Measurements from ENCODE around the gene ACOX3.

Gene ACOX3

DNA sequence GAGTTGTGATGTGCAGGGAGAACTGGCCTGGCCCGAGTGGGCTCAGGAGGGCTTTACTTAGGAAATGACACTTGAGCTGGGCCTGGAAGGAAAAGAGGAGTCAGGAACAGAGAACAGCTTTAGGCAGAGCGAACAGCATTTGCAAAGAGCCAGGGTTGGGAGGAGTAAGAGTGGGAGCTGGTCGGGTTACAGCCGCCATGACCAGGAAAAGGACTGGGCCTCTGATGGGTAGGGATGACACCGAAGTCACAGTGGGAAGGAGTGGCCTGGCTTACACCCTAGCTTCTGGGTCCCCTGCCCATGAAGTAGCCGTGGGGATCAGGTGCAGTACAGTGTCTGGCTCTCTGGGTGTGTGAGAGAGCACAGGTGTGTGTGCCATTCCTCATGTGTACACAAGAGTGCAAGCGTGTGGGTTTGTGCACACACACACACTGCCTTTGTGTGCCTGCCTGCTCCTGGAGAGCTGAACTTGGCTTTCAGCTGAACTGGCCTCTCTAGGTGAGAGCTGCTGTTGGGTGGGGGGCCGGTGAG, 31.7 kb upstream of the ACOX3 start:
- DNase-seq (ENCODE audit: low read depth): no peak
- TF ChIP-seq, protein P1, sequence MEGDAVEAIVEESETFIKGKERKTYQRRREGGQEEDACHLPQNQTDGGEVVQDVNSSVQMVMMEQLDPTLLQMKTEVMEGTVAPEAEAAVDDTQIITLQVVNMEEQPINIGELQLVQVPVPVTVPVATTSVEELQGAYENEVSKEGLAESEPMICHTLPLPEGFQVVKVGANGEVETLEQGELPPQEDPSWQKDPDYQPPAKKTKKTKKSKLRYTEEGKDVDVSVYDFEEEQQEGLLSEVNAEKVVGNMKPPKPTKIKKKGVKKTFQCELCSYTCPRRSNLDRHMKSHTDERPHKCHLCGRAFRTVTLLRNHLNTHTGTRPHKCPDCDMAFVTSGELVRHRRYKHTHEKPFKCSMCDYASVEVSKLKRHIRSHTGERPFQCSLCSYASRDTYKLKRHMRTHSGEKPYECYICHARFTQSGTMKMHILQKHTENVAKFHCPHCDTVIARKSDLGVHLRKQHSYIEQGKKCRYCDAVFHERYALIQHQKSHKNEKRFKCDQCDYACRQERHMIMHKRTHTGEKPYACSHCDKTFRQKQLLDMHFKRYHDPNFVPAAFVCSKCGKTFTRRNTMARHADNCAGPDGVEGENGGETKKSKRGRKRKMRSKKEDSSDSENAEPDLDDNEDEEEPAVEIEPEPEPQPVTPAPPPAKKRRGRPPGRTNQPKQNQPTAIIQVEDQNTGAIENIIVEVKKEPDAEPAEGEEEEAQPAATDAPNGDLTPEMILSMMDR (conservative IDR thresholded peaks at IDR 0.05; ENCODE audit: low read length): no peak
- no peak overlapping the region for H3K4me3 ChIP-seq (ENCODE audit: low read length)

DNA sequence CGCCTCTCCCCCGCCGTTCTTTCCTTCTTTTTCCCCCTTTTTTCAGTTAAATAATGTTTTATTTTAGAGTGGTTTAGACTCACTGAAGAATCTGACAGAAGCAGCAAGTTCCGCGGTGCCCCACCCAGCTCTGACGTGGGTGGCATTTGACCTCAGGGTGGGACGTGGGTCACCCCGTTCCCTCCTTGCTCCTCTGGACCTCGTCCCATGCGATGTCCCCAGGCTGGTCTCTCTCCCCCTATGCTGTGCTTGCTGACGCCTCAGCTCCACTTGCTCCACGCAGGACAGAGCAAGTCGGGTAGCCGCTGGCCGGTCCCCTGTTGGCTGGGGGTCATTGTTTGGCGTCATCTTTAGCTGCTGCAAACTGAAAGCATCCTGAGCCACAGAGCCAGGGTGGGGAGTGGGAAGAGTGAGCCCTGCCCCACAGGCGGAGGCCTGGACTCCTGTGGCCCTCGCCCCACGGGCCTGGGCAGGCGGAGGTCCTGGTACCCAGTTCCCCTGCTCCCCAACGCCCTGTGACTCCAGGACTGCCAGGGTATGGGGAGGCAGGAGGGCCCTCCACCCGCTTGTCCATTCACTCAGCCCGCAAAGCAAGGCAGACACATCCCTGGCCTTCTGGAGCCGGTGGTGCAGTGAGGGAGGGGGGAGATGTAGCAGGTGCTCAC, 30.8 kb upstream of the ACOX3 start:
- DNase-seq (ENCODE audit: low read depth): no peak
- H3K4me3 ChIP-seq (ENCODE audit: low read length): no peak overlapping the region
- TF ChIP-seq, protein P1 (conservative IDR thresholded peaks at IDR 0.05; ENCODE audit: low read length): no peak

DNA sequence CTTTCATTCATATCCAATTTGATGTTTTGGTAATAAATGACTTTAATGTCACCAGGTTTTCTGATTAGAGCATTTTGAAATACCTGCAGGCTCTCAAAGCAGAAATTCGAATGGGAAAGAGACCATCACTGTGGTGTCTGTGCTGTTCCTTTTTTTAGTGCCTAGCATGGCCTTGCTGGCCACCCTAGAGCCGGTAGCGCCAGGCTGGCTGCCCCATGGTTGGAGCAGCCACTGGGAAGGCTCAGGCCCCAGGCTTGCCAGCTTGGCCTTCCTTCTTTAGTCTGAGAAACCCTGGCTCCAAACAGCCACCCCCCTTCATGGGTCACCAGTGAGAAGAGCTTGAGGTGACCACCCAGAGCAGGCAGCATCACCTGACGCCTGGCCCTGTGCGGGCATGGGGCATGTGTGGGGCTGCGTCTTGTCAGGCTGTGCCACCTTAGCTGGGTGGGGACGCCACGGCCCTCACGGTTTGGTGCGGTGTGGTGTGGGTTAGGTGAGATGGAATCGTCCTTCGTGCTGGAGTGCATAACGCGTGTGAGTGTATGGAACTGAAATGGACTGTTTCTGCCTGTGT, 30.0 kb upstream of the ACOX3 start:
- H3K4me3 ChIP-seq (ENCODE audit: low read length): no peak overlapping the region
- TF ChIP-seq, protein P1 (conservative IDR thresholded peaks at IDR 0.05; ENCODE audit: low read length): no peak
- DNase-seq (ENCODE audit: low read depth): no peak

DNA sequence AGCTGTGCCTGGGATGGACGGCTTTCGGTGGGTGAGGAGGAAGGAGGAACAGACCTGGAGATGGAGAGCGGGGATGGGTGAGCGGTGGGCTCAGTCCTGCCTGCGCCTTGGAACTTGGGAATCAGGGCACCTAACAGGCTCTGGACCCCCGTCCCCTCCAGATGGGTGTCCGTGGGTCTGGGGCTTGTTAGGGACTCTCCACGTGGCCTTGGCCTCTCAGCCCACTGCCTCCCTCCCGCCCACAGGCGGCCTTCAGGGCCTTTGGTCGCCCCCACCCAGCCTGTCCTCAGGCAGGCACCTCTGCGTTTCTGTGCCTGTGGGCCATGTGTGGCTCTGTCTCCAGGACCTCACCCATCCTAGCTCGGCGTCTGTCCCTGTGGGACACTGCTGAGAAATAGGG, 29.0 kb upstream of the ACOX3 start:
- no peak for DNase-seq (ENCODE audit: low read depth)
- H3K4me3 ChIP-seq (ENCODE audit: low read length): no peak overlapping the region
- TF ChIP-seq, protein P1 (conservative IDR thresholded peaks at IDR 0.05; ENCODE audit: low read length): no peak

DNA sequence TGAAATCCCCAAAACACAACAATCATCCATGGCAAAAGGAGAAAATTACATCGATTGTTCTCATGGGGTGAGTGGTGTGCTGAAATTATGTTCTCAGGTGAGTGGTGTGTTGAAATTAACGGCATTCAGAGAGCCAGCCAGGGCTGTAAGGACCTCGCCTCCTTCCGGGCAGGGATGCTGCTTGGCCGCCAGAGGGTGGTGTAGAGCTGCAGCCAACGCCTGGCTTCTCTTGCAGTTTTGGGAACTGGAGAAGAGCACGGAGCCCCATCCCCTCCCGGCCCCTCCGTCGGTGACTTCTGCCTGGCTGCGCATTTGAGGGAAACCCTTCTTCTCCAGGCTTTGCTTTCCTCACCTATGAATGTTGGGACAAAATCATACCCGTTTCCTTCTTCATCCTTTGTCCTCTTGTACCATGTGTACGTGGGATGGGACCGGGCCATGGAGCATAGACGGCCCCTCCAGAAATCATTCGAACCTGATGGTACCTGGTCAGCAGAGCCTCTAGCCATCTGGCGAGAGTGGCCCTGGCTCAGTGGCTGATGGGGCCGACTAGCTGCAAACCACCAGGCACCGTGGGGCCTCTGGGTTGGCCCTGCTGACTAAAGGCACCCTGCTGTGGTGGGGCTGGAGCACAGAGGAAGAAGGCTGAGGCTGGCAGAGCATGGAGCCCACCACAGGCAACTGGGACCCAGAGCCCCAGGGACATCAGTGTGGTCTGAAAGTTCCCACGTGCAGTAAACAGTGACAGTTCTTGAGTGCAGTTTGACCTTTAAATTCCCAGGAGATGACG, 28.4 kb upstream of the ACOX3 start:
- TF ChIP-seq, protein P1 (conservative IDR thresholded peaks at IDR 0.05; ENCODE audit: low read length): peak; percentile 98
- DNase-seq (ENCODE audit: low read depth): peak; percentile 56
- no peak overlapping the region for H3K4me3 ChIP-seq (ENCODE audit: low read length)

DNA sequence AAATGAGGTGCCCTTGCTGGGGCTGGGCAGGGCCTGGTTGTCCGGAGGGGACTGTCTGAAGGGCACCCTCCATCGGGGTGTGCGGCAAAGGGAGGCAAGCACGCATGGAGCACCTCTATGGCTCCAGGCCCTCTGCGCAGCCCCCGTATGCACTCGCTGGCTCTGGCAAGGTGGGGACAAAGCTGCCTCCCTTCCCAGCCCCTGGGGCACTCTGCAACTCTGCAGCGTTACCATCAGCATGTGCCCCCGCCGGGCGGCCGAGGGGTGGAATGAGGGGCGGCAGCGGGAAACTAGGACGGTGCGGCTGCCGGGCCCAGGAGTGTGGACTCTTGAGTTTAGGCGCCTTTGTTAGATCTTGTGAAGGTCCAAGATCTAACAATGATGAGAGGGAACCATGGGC, 26.5 kb upstream of the ACOX3 start:
- TF ChIP-seq, protein P1 (conservative IDR thresholded peaks at IDR 0.05; ENCODE audit: low read length): no peak
- no peak for DNase-seq (ENCODE audit: low read depth)
- no peak overlapping the region for H3K4me3 ChIP-seq (ENCODE audit: low read length)

Data from AG10803 (cell line).